ENCODE measurements around the gene KDM5A.

KDM5A gene

GRCh38 chr12:234891-235415 is 154.2 kb downstream of the KDM5A start:
- Histone ChIP-seq H3K9ac (ENCODE audit: low read length) (no peak overlapping the region), H3K27ac (ENCODE audit: low read depth, low read length) (no peak overlapping the region), H3K9me2 (replicated peaks; ENCODE audit: insufficient read depth, low read length) (no peaks in the 10 kb centered on the region), H3K27me3 (ENCODE audit: low read length) (0 out of 2 replicates have a peak, but pooled peaks cover 2% of the 10 kb centered on the region), H3K79me2 (ENCODE audit: insufficient read depth, low read length) (no peaks in the 10 kb centered on the region), H3K36me3 (ENCODE audit: low read length) (no peaks in the 10 kb centered on the region), H3K4me2 (ENCODE audit: low read depth, low read length, poor library complexity, severe bottlenecking) (no peak overlapping the region), H2AFZ (ENCODE audit: low read depth, low read length, severe bottlenecking) (no peak overlapping the region), H3F3A (ENCODE audit: insufficient read depth) (no peaks in the 10 kb centered on the region), H3K9me3 (ENCODE audit: insufficient read depth, low read length) (peaks cover 16% of the 10 kb centered on the region), H3K4me3 (ENCODE audit: insufficient read depth, low read length, poor library complexity, severe bottlenecking) (no peak overlapping the region), H4K20me1 (ENCODE audit: low read depth, low read length) (no peaks in the 10 kb centered on the region)
- TF ChIP-seq CTCF (IDR thresholded peaks at IDR 0.05; ENCODE audit: insufficient read depth, low read length, poor library complexity, severe bottlenecking) (no peak), EZH2phosphoT487 (conservative IDR thresholded peaks at IDR 0.05; ENCODE audit: low read length) (no peak)

- Histone ChIP-seq H3K9me2 (replicated peaks; ENCODE audit: insufficient read depth, low read length) (no peaks in the 10 kb centered on the region), H4K20me1 (ENCODE audit: low read depth, low read length) (no peaks in the 10 kb centered on the region), H3K4me3 (ENCODE audit: insufficient read depth, low read length, poor library complexity, severe bottlenecking) (no peak overlapping the region), H3F3A (ENCODE audit: insufficient read depth) (no peaks in the 10 kb centered on the region), H3K4me2 (ENCODE audit: low read depth, low read length, poor library complexity, severe bottlenecking) (no peak overlapping the region), H3K79me2 (ENCODE audit: insufficient read depth, low read length) (no peaks in the 10 kb centered on the region), H3K9ac (ENCODE audit: low read length) (no peak overlapping the region), H3K27ac (ENCODE audit: low read depth, low read length) (no peak overlapping the region), H3K36me3 (ENCODE audit: low read length) (no peaks in the 10 kb centered on the region), H2AFZ (ENCODE audit: low read depth, low read length, severe bottlenecking) (no peak overlapping the region), H3K27me3 (ENCODE audit: low read length) (0 out of 2 replicates have a peak, but pooled peaks cover 2% of the 10 kb centered on the region), H3K9me3 (ENCODE audit: insufficient read depth, low read length) (peaks cover 16% of the 10 kb centered on the region)
- TF ChIP-seq EZH2phosphoT487 (conservative IDR thresholded peaks at IDR 0.05; ENCODE audit: low read length): no peak
- TF ChIP-seq CTCF (IDR thresholded peaks at IDR 0.05; ENCODE audit: insufficient read depth, low read length, poor library complexity, severe bottlenecking): no peak
Observed at GRCh38 chr12:234019-234418, 155.1 kb downstream of the KDM5A start.

- Histone ChIP-seq H3K4me2 (ENCODE audit: low read depth, low read length, poor library complexity, severe bottlenecking) (no peak overlapping the region), H2AFZ (ENCODE audit: low read depth, low read length, severe bottlenecking) (no peak overlapping the region)
Observed at GRCh38 chr12:233615-233968, 155.5 kb downstream of the KDM5A start.

More at GRCh38 chr12:233615-233968, 155.5 kb downstream of the KDM5A start:
- Histone ChIP-seq H3F3A (ENCODE audit: insufficient read depth) (no peaks in the 10 kb centered on the region), H3K9me2 (replicated peaks; ENCODE audit: insufficient read depth, low read length) (no peaks in the 10 kb centered on the region), H3K27ac (ENCODE audit: low read depth, low read length) (no peak overlapping the region), H3K79me2 (ENCODE audit: insufficient read depth, low read length) (no peaks in the 10 kb centered on the region), H3K4me3 (ENCODE audit: insufficient read depth, low read length, poor library complexity, severe bottlenecking) (no peak overlapping the region), H3K9ac (ENCODE audit: low read length) (no peak overlapping the region), H3K9me3 (ENCODE audit: insufficient read depth, low read length) (peaks cover 16% of the 10 kb centered on the region), H4K20me1 (ENCODE audit: low read depth, low read length) (no peaks in the 10 kb centered on the region), H3K27me3 (ENCODE audit: low read length) (0 out of 2 replicates have a peak, but pooled peaks cover 2% of the 10 kb centered on the region), H3K36me3 (ENCODE audit: low read length) (no peaks in the 10 kb centered on the region)
- TF ChIP-seq CTCF (IDR thresholded peaks at IDR 0.05; ENCODE audit: insufficient read depth, low read length, poor library complexity, severe bottlenecking) (no peak), EZH2phosphoT487 (conservative IDR thresholded peaks at IDR 0.05; ENCODE audit: low read length) (no peak)

Measured in SU-DHL-6 (cell line).